Ovary (tissue), 3 donors: Measurements from ENCODE around the gene FSD1.

ENCODE experiments used
- POLR2A ChIP-seq: fragments of 450-650 bp; IDR thresholded peaks from one replicate; pipeline ENCODE4 v1.6.1; 2017; ENCODE audit warnings: antibody characterized with exemption, mild to moderate bottlenecking, moderate library complexity
- TF ChIP-seq, protein P1 (sequence below), 3 donors: fragments of 450-650 bp in 2 of 3; fragments of 200-600 bp in 1 of 3; IDR thresholded peaks; one replicate each; pipeline versions ENCODE4 v1.5.1 to v1.8.0; 2016 to 2022; ENCODE audit warnings: antibody characterized with exemption in 3 of 3, mild to moderate bottlenecking in 1 of 3
- donor health status: DM: no; HTN: no; CAD: no.

DNA sequence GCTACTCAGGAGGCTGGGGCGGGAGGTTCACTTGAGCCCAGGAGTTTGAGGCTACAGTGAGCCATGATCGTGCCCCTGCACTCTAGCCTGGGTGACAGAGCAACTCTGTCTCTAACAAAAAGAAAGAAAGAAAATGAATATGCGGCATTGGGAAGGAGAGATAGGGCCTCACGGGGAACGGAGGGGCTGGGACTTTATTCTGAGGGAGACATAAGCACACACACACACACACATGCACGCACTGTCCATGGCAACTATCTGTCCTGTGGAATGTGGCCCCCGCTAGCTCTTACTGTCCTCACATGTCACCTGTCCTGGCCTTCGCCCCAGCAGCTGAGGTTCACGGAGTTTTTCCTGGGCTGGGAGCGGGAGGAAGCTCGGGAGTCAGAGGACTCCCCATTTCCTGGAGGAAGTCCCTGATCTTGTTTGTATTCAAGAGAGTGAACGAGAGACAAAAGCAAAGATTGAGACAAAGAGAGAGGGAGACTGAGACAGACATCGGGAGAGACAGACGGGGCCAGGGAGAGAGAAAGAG, 33.6 kb downstream of the FSD1 start:
- TF ChIP-seq, protein P1, sequence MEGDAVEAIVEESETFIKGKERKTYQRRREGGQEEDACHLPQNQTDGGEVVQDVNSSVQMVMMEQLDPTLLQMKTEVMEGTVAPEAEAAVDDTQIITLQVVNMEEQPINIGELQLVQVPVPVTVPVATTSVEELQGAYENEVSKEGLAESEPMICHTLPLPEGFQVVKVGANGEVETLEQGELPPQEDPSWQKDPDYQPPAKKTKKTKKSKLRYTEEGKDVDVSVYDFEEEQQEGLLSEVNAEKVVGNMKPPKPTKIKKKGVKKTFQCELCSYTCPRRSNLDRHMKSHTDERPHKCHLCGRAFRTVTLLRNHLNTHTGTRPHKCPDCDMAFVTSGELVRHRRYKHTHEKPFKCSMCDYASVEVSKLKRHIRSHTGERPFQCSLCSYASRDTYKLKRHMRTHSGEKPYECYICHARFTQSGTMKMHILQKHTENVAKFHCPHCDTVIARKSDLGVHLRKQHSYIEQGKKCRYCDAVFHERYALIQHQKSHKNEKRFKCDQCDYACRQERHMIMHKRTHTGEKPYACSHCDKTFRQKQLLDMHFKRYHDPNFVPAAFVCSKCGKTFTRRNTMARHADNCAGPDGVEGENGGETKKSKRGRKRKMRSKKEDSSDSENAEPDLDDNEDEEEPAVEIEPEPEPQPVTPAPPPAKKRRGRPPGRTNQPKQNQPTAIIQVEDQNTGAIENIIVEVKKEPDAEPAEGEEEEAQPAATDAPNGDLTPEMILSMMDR (IDR thresholded peaks at IDR 0.05): no peak
- TF ChIP-seq POLR2A: no peak
